ENCODE results near the gene PARD3B.

PARD3B gene

GRCh38 chr2:205408696-205409095 lies 863.4 kb downstream of the PARD3B start:
- TF ChIP-seq CTCF (IDR thresholded peaks at IDR 0.05; ENCODE audit: insufficient read depth, low read length) (no peak), SPI1 (IDR thresholded peaks at IDR 0.05; ENCODE audit: borderline replicate concordance, low read depth) (no peak), POLR2AphosphoS5 (IDR thresholded peaks at IDR 0.05; ENCODE audit: low read depth) (no peak), GABPA (IDR thresholded peaks at IDR 0.05; ENCODE audit: low read depth) (no peak)
- TF ChIP-seq, protein P1, sequence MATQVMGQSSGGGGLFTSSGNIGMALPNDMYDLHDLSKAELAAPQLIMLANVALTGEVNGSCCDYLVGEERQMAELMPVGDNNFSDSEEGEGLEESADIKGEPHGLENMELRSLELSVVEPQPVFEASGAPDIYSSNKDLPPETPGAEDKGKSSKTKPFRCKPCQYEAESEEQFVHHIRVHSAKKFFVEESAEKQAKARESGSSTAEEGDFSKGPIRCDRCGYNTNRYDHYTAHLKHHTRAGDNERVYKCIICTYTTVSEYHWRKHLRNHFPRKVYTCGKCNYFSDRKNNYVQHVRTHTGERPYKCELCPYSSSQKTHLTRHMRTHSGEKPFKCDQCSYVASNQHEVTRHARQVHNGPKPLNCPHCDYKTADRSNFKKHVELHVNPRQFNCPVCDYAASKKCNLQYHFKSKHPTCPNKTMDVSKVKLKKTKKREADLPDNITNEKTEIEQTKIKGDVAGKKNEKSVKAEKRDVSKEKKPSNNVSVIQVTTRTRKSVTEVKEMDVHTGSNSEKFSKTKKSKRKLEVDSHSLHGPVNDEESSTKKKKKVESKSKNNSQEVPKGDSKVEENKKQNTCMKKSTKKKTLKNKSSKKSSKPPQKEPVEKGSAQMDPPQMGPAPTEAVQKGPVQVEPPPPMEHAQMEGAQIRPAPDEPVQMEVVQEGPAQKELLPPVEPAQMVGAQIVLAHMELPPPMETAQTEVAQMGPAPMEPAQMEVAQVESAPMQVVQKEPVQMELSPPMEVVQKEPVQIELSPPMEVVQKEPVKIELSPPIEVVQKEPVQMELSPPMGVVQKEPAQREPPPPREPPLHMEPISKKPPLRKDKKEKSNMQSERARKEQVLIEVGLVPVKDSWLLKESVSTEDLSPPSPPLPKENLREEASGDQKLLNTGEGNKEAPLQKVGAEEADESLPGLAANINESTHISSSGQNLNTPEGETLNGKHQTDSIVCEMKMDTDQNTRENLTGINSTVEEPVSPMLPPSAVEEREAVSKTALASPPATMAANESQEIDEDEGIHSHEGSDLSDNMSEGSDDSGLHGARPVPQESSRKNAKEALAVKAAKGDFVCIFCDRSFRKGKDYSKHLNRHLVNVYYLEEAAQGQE (IDR thresholded peaks at IDR 0.05; ENCODE audit: insufficient replicate concordance, low read depth), result no peak
- DNase-seq (ENCODE audit: low read depth in 1 of 2, low spot score in 1 of 2), result no peak
- no peak overlapping the region for H3K27ac ChIP-seq (replicated peaks)
- no peak overlapping the region for H3K4me3 ChIP-seq (replicated peaks; ENCODE audit: insufficient read depth, low read length)
- H3K27me3 ChIP-seq (ENCODE audit: insufficient read depth, poor library complexity, severe bottlenecking), result no peaks in the 10 kb centered on the region

GRCh38 chr2:205409411-205409810 lies 864.1 kb downstream of the PARD3B start:
- no peak for DNase-seq (ENCODE audit: low read depth in 1 of 2, low spot score in 1 of 2)
- no peaks in the 10 kb centered on the region for H3K27me3 ChIP-seq (ENCODE audit: insufficient read depth, poor library complexity, severe bottlenecking)
- no peak overlapping the region for H3K4me3 ChIP-seq (replicated peaks; ENCODE audit: insufficient read depth, low read length)
- H3K27ac ChIP-seq (replicated peaks), result no peak overlapping the region
- TF ChIP-seq GABPA (IDR thresholded peaks at IDR 0.05; ENCODE audit: low read depth) (no peak), SPI1 (IDR thresholded peaks at IDR 0.05; ENCODE audit: borderline replicate concordance, low read depth) (no peak), POLR2AphosphoS5 (IDR thresholded peaks at IDR 0.05; ENCODE audit: low read depth) (no peak), CTCF (IDR thresholded peaks at IDR 0.05; ENCODE audit: insufficient read depth, low read length) (no peak)
- TF ChIP-seq, protein P1 (IDR thresholded peaks at IDR 0.05; ENCODE audit: insufficient replicate concordance, low read depth), result no peak

DNA sequence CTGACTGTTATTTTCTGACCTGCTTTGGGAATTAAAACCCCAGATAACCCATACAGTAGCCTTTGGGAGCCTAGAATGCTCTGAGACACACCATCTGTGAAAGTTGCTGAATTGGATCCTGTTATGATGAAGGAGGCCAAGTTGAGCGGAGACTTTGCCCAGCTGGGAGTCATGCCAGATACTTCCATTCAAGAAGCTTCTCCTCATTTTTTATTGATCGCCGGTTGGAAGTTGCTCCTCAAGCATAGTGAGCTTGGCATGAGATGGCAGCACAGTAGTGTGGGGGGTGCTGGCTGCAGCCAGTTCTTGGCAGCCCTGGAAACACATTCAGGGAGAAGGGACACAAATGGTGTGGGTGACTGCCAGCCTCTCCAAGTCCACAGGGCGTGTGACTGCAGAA lies 866.3 kb downstream of the PARD3B start:
- no peak overlapping the region for H3K27ac ChIP-seq (replicated peaks)

More for the DNA sequence above, 866.3 kb downstream of the PARD3B start:
- Histone ChIP-seq H3K4me3 (replicated peaks; ENCODE audit: insufficient read depth, low read length) (no peak overlapping the region), H3K27me3 (ENCODE audit: insufficient read depth, poor library complexity, severe bottlenecking) (no peaks in the 10 kb centered on the region)
- DNase-seq (ENCODE audit: low read depth in 1 of 2, low spot score in 1 of 2), result no peak
- TF ChIP-seq POLR2AphosphoS5 (IDR thresholded peaks at IDR 0.05; ENCODE audit: low read depth), result no peak
- TF ChIP-seq SPI1 (IDR thresholded peaks at IDR 0.05; ENCODE audit: borderline replicate concordance, low read depth), result no peak
- TF ChIP-seq CTCF (IDR thresholded peaks at IDR 0.05; ENCODE audit: insufficient read depth, low read length), result no peak
- TF ChIP-seq, protein P1 (IDR thresholded peaks at IDR 0.05; ENCODE audit: insufficient replicate concordance, low read depth), result no peak
- TF ChIP-seq GABPA (IDR thresholded peaks at IDR 0.05; ENCODE audit: low read depth), result no peak
